Measurements from ENCODE around the gene UROC1. TPM values are rescaled to one million over a fixed set of nuclear protein-coding genes. Genes with fewer than 3 reads are reported as not detected.

The UROC1 gene
- total and polyA plus RNA-seq, 2 of the 13 experiments (the other 11 are each of a cell fraction or from before 2014, with no cell fraction given) = 0.71 to 1.3 TPM

- no peak for TF ChIP-seq NR2F1 (CRISPR knock-in tag; IDR thresholded peaks at IDR 0.05)
- no peak for TF ChIP-seq PAXIP1 (CRISPR knock-in tag; conservative IDR thresholded peaks at IDR 0.05)
- TF ChIP-seq CENPBD1 (CRISPR knock-in tag; IDR thresholded peaks at IDR 0.05; ENCODE audit: borderline replicate concordance, low read depth) = no peak
- no peak for TF ChIP-seq ZNF547 (CRISPR knock-in tag; IDR thresholded peaks at IDR 0.05)
- no peak for TF ChIP-seq ZNF75D (CRISPR knock-in tag; IDR thresholded peaks at IDR 0.05; ENCODE audit: borderline replicate concordance)
- TF ChIP-seq SALL2 (CRISPR knock-in tag; IDR thresholded peaks at IDR 0.05) = no peak
- TF ChIP-seq CREB3 (CRISPR knock-in tag; IDR thresholded peaks at IDR 0.05) = no peak
- no peak for TF ChIP-seq EP300 (IDR thresholded peaks at IDR 0.05; ENCODE audit: low read depth in 2 of 2, low read length in 2 of 2)
- no peak for TF ChIP-seq EP300 (CRISPR knock-in tag; IDR thresholded peaks at IDR 0.05; ENCODE audit: borderline replicate concordance)
- no peak for TF ChIP-seq HNRNPLL (IDR thresholded peaks at IDR 0.05; ENCODE audit: low read depth, low read length, poor library complexity, severe bottlenecking)
- no peak for TF ChIP-seq ZBTB26 (CRISPR knock-in tag; IDR thresholded peaks at IDR 0.05; ENCODE audit: borderline replicate concordance)
- TF ChIP-seq SRSF1 (optimal IDR thresholded peaks at IDR 0.05; ENCODE audit: low read depth, low read length) = no peak
Observed at GRCh38 chr3:126468028-126468891, 49.3 kb downstream of the UROC1 start (continued).
